Esophagus muscularis mucosa (tissue), 4 donors: ENCODE measurements around the gene OPTC.

Experiments
- CTCF ChIP-seq, 3 experiments: fragments of 200-600 bp in 2 of 3; fragments of 450-650 bp in 1 of 3; sonication (generic) in 2 of 3; IDR thresholded peaks; one replicate each; pipeline ENCODE4 v1.5.1; 2017 to 2019; ENCODE audit warnings: antibody characterized with exemption in 3 of 3, mild to moderate bottlenecking in 2 of 3, moderate library complexity in 1 of 3
- EP300 ChIP-seq: sonication (generic); formaldehyde crosslinking; IDR thresholded peaks from one replicate; pipeline ENCODE4 v1.6.1; 2017; ENCODE audit warnings: antibody characterized with exemption
- POLR2A ChIP-seq: fragments of 450-650 bp; IDR thresholded peaks from one replicate; pipeline ENCODE4 v1.6.1; 2017; ENCODE audit warnings: antibody characterized with exemption, moderate library complexity, mild to moderate bottlenecking, low read depth

GRCh38 chr1:203462878-203463277 lies 31.1 kb upstream of the OPTC start:
- TF ChIP-seq EP300 (no peak), POLR2A (no peak), CTCF (IDR thresholded peaks at IDR 0.05) (no peak)
